HFFc6 (cell line): ENCODE data around the gene E4F1. TPM values are rescaled to one million over a fixed set of nuclear protein-coding genes. Genes with fewer than 3 reads are reported as not detected.

Source experiments
- DNase-seq: peaks from one replicate; pipeline ENCODE4 v3.0.0-alpha.2; 2018
- H3K27ac Mint-ChIP-seq: 2 replicates; pipeline ENCODE4 v1.8.0; 2020; ENCODE audit warnings: mild to moderate bottlenecking, mixed read lengths
- H3K27me3 Mint-ChIP-seq: 2 replicates; pipeline ENCODE4 v1.8.0; 2021; ENCODE audit warnings: mild to moderate bottlenecking, moderate library complexity, mixed read lengths; ENCODE audit not compliant: insufficient read depth
- H3K36me3 Mint-ChIP-seq: 2 replicates; pipeline ENCODE4 v1.8.0; 2021; ENCODE audit warnings: low read depth, mixed read lengths
- H3K4me1 Mint-ChIP-seq: 2 replicates; pipeline ENCODE4 v1.8.0; 2020; ENCODE audit warnings: low read depth, mixed read lengths
- H3K4me3 Mint-ChIP-seq: 2 replicates; pipeline ENCODE4 v1.8.0; 2020; ENCODE audit warnings: mild to moderate bottlenecking, moderate library complexity, mixed read lengths
- H3K9me3 Mint-ChIP-seq: 2 replicates; pipeline ENCODE4 v1.8.0; 2020; ENCODE audit warnings: mild to moderate bottlenecking, mixed read lengths
- CTCF ChIP-seq: fragments of 200-600 bp; sonication (generic); IDR thresholded peaks from 2 replicates; pipeline ENCODE4 v1.5.0; 2021; ENCODE audit warnings: antibody characterized with exemption, mild to moderate bottlenecking
- total RNA-seq, 6 experiments: library from RNA; stranded (reverse); fragmentation: NEBNext Ultra II Directional; extraction: Animal tissue kit (Norgen Biotek cat#: 25700); gene quantifications; 2 replicates in 1 of 6; 3 replicates in 5 of 6; pipeline ENCODE4 v1.2.3, GENCODE V29; 2021

The E4F1 gene
- total RNA-seq, 6 experiments from 2014 or later = 15.8 to 19.8 (median 16.7) TPM

GRCh38 chr16:2176047-2176446 lies 47.3 kb upstream of the E4F1 start:
- Mint-ChIP-seq H3K36me3 (peaks cover 9% of the 10 kb centered on the region), H3K4me1 (no peaks in the 10 kb centered on the region), H3K27me3 (peaks cover 6% of the 10 kb centered on the region), H3K9me3 (no peaks in the 10 kb centered on the region), H3K27ac (no peak overlapping the region), H3K4me3 (no peak overlapping the region)
- no peak for TF ChIP-seq CTCF
- DNase-seq = no peak

GRCh38 chr16:2177101-2177500 lies 46.3 kb upstream of the E4F1 start:
- Mint-ChIP-seq H3K9me3 (no peaks in the 10 kb centered on the region), H3K27ac (no peak overlapping the region), H3K27me3 (peaks cover 6% of the 10 kb centered on the region), H3K4me1 (no peaks in the 10 kb centered on the region), H3K36me3 (peaks cover 14% of the 10 kb centered on the region), H3K4me3 (no peak overlapping the region)
- DNase-seq = no peak
- no peak for TF ChIP-seq CTCF

GRCh38 chr16:2177561-2177960 lies 45.8 kb upstream of the E4F1 start:
- H3K4me3 Mint-ChIP-seq = no peak overlapping the region
- no peaks in the 10 kb centered on the region for H3K9me3 Mint-ChIP-seq
- no peak for TF ChIP-seq CTCF
- H3K36me3 Mint-ChIP-seq = peaks cover 19% of the 10 kb centered on the region
- no peaks in the 10 kb centered on the region for H3K4me1 Mint-ChIP-seq
- no peak overlapping the region for H3K27ac Mint-ChIP-seq
- peaks cover 6% of the 10 kb centered on the region for H3K27me3 Mint-ChIP-seq
- DNase-seq = no peak

- no peak overlapping the region for H3K4me3 Mint-ChIP-seq
- H3K27me3 Mint-ChIP-seq = peaks cover 6% of the 10 kb centered on the region
- no peak for DNase-seq
These were observed 44.9 kb upstream of the E4F1 start for GRCh38 chr16:2178321-2179106.

GRCh38 chr16:2179107-2179501 lies 44.3 kb upstream of the E4F1 start:
- peaks cover 3% of the 10 kb centered on the region for H3K27me3 Mint-ChIP-seq
- H3K4me1 Mint-ChIP-seq = no peaks in the 10 kb centered on the region
- DNase-seq = no peak
- no peak overlapping the region for H3K27ac Mint-ChIP-seq
- no peak for TF ChIP-seq CTCF
- H3K9me3 Mint-ChIP-seq = no peaks in the 10 kb centered on the region
- no peak overlapping the region for H3K4me3 Mint-ChIP-seq
- peaks cover 19% of the 10 kb centered on the region for H3K36me3 Mint-ChIP-seq

More at GRCh38 chr16:2178321-2179106, 44.9 kb upstream of the E4F1 start:
- Mint-ChIP-seq H3K36me3 (peaks cover 19% of the 10 kb centered on the region), H3K9me3 (no peaks in the 10 kb centered on the region), H3K4me1 (no peaks in the 10 kb centered on the region), H3K27ac (no peak overlapping the region)
- no peak for TF ChIP-seq CTCF
